Endothelial cell of umbilical vein (primary cell): Measurements from ENCODE around the gene DTL. TPM values are rescaled to one million over a fixed set of nuclear protein-coding genes. Genes with fewer than 3 reads are reported as not detected.

Source experiments
- BruUV-seq: library from RNA; stranded (reverse); fragments of 400-500 nt; replicated peaks from 2 replicates; lab custom pipeline; 2021; lab: Mats Ljungman, UMichigan
- CTCF ChIA-PET: fragments of 300-600, 350-600 bp; sonication (Branson Sonifier 250); formaldehyde crosslinking; loops from one replicate; lab custom pipeline; 2021; ENCODE audit warnings: antibody characterized with exemption, inconsistent platforms; lab: Charles Lee
- POLR2A ChIA-PET: fragments of 300-600, 350-600 bp; sonication (Branson Sonifier 250); formaldehyde crosslinking; loops from one replicate; lab custom pipeline; 2021; ENCODE audit warnings: antibody characterized with exemption, inconsistent platforms; lab: Charles Lee
- DNase-seq: peaks from one replicate; pipeline ENCODE4 v3.0.0-alpha.2; 2011; ENCODE audit warnings: low read depth, low spot score
- FAIRE-seq: peaks from 2 replicates; lab custom pipeline; 2011; peaks lifted over from hg19 to GRCh38; lab: Jason Lieb, UNC
- H2AFZ ChIP-seq: 2 replicates; pipeline ENCODE4 v1.6.0; 2012; ENCODE audit warnings: low read depth, low read length, control low read depth, inconsistent platforms
- H3K27ac ChIP-seq: 2 replicates; pipeline ENCODE4 v1.5.1; 2011; ENCODE audit warnings: low read depth, mild to moderate bottlenecking, control low read depth, low read length, moderate library complexity; ENCODE audit not compliant: insufficient read depth
- H3K27me3 ChIP-seq, 2 experiments: 2 replicates each; pipeline versions ENCODE4 v1.6.0 to v1.6.1; 2011; ENCODE audit warnings: low read length in 2 of 2, mixed read lengths in 1 of 2; ENCODE audit not compliant: control insufficient read depth in 2 of 2, insufficient read depth in 2 of 2
- H3K36me3 ChIP-seq, 2 experiments: 2 replicates in 1 of 2; 3 replicates in 1 of 2; pipeline ENCODE4 v1.5.1; 2011; ENCODE audit warnings: low read length in 2 of 2, mild to moderate bottlenecking in 1 of 2, moderate library complexity in 1 of 2; ENCODE audit not compliant: control insufficient read depth in 2 of 2, insufficient read depth in 2 of 2; ENCODE audit errors: extremely low read depth in 1 of 2
- H3K4me1 ChIP-seq: 3 replicates; pipeline ENCODE4 v1.5.1; 2011; ENCODE audit warnings: mild to moderate bottlenecking, low read length; ENCODE audit not compliant: control insufficient read depth, insufficient read depth; ENCODE audit errors: extremely low read depth
- H3K4me2 ChIP-seq: 2 replicates; pipeline ENCODE4 v1.6.1; 2011; ENCODE audit warnings: low read length, control low read depth, mixed read lengths; ENCODE audit not compliant: insufficient read depth
- H3K4me3 ChIP-seq, 3 experiments: fragments of 200-600 bp in 1 of 3; sonication (generic), shearing (Covaris generic) in 1 of 3; replicated peaks in 1 of 3; 2 replicates each; pipeline ENCODE4 v1.5.1; 2011 to 2016; ENCODE audit warnings: control low read depth in 3 of 3, low read length in 3 of 3, mild to moderate bottlenecking in 2 of 3, inconsistent platforms in 1 of 3, low read depth in 1 of 3, moderate library complexity in 1 of 3; ENCODE audit not compliant: insufficient read depth in 1 of 3
- H3K79me2 ChIP-seq: 2 replicates; pipeline ENCODE4 v1.6.0; 2012; ENCODE audit warnings: low read length, inconsistent platforms; ENCODE audit not compliant: control insufficient read depth, insufficient read depth
- H3K9ac ChIP-seq: replicated peaks from 2 replicates; pipeline ENCODE3; 2011; ENCODE audit warnings: low read length, control low read depth; ENCODE audit not compliant: insufficient read depth; ENCODE audit errors: extremely low read depth
- H3K9me1 ChIP-seq: replicated peaks from 3 replicates; pipeline ENCODE4 v1.6.0; 2011; ENCODE audit warnings: mild to moderate bottlenecking, low read length; ENCODE audit not compliant: control insufficient read depth, insufficient read depth; ENCODE audit errors: extremely low read depth
- H3K9me3 ChIP-seq: replicated peaks from 2 replicates; pipeline ENCODE4 v1.5.1; 2012; ENCODE audit warnings: low read length, inconsistent platforms; ENCODE audit not compliant: control insufficient read depth, insufficient read depth
- H4K20me1 ChIP-seq: replicated peaks from 2 replicates; pipeline ENCODE3; 2011; ENCODE audit warnings: mild to moderate bottlenecking, low read length; ENCODE audit not compliant: control insufficient read depth, insufficient read depth; ENCODE audit errors: extremely low read depth
- CTCF ChIP-seq, 2 donors: IDR thresholded peaks; 1 replicate in 1 of 2; 2 replicates in 1 of 2; pipeline ENCODE4 v1.5.1; 2011; ENCODE audit warnings: low read length in 2 of 2, mild to moderate bottlenecking in 2 of 2, moderate library complexity in 2 of 2, control low read depth in 1 of 2, inconsistent platforms in 1 of 2, low read depth in 1 of 2; ENCODE audit not compliant: insufficient read depth in 1 of 2; ENCODE audit errors: extremely low read depth in 1 of 2
- EZH2 ChIP-seq: IDR thresholded peaks from 2 replicates; pipeline ENCODE4 v1.6.1; 2012; ENCODE audit warnings: borderline replicate concordance, low read depth, mild to moderate bottlenecking, moderate library complexity, low read length, inconsistent platforms; ENCODE audit not compliant: severe bottlenecking
- FOS ChIP-seq: IDR thresholded peaks from 2 replicates; pipeline ENCODE4 v1.6.1; 2011; ENCODE audit warnings: mild to moderate bottlenecking, low read length, moderate library complexity, borderline replicate concordance; ENCODE audit not compliant: insufficient read depth
- GATA2 ChIP-seq: IDR thresholded peaks from 2 replicates; pipeline ENCODE4 v1.7.0; 2011; ENCODE audit warnings: low read depth, mild to moderate bottlenecking, moderate library complexity, mixed read lengths, low read length; ENCODE audit not compliant: insufficient read length, insufficient read depth
- JUN ChIP-seq: IDR thresholded peaks from 2 replicates; pipeline ENCODE4 v1.6.1; 2011; ENCODE audit warnings: borderline replicate concordance, low read depth; ENCODE audit not compliant: insufficient read length, insufficient read depth
- POLR2A ChIP-seq: IDR thresholded peaks from 2 replicates; pipeline ENCODE4 v1.6.1; 2012; ENCODE audit warnings: low read depth, mild to moderate bottlenecking, control low read depth, low read length
- POLR2AphosphoS5 ChIP-seq: IDR thresholded peaks from 2 replicates; pipeline ENCODE4 v1.6.1; 2012; ENCODE audit warnings: low read depth, mild to moderate bottlenecking, control low read depth, low read length, moderate library complexity; ENCODE audit not compliant: insufficient read depth
- dilution Hi-C: fragments of 300-500 bp; cut with MboI; formaldehyde crosslinking; loops from one replicate; pipeline ENCODE4 v1.15.0; 2019; ENCODE audit warnings: low sequenced_read_pairs; ENCODE audit not compliant: extremely low pct_ligation_motif_present
- intact Hi-C: fragments of 100-400 bp; cut with micrococcal nuclease; formaldehyde crosslinking; loops from one replicate; pipeline ENCODE4 v1.10.0; 2022
- polyA plus RNA-seq, 4 experiments: library from polyadenylated mRNA; depleted of rRNA in 3 of 4; stranded (reverse) in 3 of 4; unstranded in 1 of 4; fragments of >200 nt; gene quantifications; 2 replicates each; pipeline versions ENCODE4 v1.2.1 to v1.2.3, GENCODE V29; 2011 to 2012; ENCODE audit warnings: missing spikeins in 1 of 4
- total RNA-seq: library from RNA; stranded (reverse); gene quantifications from 2 replicates; pipeline ENCODE4 v1.2.3, GENCODE V29; 2021

The DTL gene
- total and polyA plus RNA-seq, 2 donors (not counting 3 experiments of a cell fraction or from before 2014, with no cell fraction given), result 11.2 to 26.5 TPM

DNA sequence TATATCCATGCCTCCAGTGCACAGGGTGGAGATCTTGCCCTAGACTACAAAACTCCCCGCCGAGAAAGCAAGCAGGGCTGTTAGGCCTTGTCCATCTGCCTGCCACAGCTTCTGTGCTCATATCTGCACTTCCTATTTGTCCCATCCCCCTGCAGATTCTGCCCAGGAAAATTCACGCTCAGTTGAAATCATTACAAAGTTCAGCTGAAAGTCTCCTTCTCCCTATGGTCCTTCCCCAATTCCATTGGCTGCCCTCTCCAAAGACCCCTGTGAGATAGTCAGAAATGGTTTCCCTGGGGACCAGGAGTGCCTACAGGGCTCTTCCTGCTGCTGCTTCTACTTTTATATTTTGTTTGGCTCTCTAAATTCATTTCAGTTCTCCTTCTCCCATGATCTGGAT is 63.2 kb downstream of the DTL start:
- no peak overlapping the region for H3K9ac ChIP-seq
- no peaks in the 10 kb centered on the region for H3K9me1 ChIP-seq
- ChIA-PET POLR2A (no interaction called here), CTCF (interaction anchor here (2.2 kb wide), 1 partner anchor 11 kb away, joined by 5 read pairs; no protein-coding TSS in a partner anchor)
- H3K27me3 ChIP-seq, result no peaks in the 10 kb centered on the region
- DNase-seq (no peak), FAIRE-seq (no peak)
- no TSS peak for BruUV-seq
- H3K36me3 ChIP-seq, result peaks cover 0 to 12% of the 10 kb centered on the region in 2 experiments
- no peak for TF ChIP-seq POLR2A
- TF ChIP-seq JUN, result no peak
- TF ChIP-seq POLR2AphosphoS5, result no peak
- no peak for TF ChIP-seq CTCF (IDR thresholded peaks at IDR 0.05; ENCODE audit: extremely low read depth in 1 of 2, insufficient read depth in 1 of 2, low read depth in 1 of 2, low read length in 2 of 2)
- TF ChIP-seq EZH2, result no peak
- no peak for TF ChIP-seq FOS
- TF ChIP-seq GATA2, result no peak
- intact Hi-C loops (no loop called here), dilution Hi-C loops (no loop called here)
- H3K79me2 ChIP-seq, result peaks cover 4% of the 10 kb centered on the region
- no peak overlapping the region for H3K4me2 ChIP-seq
- H4K20me1 ChIP-seq, result no peaks in the 10 kb centered on the region
- H2AFZ ChIP-seq, result no peak overlapping the region
- no peak overlapping the region for H3K4me3 ChIP-seq
- no peaks in the 10 kb centered on the region for H3K4me1 ChIP-seq
- no peaks in the 10 kb centered on the region for H3K9me3 ChIP-seq
- H3K27ac ChIP-seq, result no peak overlapping the region
